HuH-7.5 (cell line): ENCODE data around the gene TDG.

Experiments
- DNase-seq: peaks from one replicate; pipeline ENCODE4 v3.0.0; 2011; ENCODE audit warnings: low spot score

TDG gene

GRCh38 chr12:103965590-103966504 is at the start of gene TDG:
Gene TDG, plus strand, starts transcription at chr12:103965872. Its CDS starts 166 bp downstream, at chr12:103966038.
- peak; percentile 82 for DNase-seq

DNA sequence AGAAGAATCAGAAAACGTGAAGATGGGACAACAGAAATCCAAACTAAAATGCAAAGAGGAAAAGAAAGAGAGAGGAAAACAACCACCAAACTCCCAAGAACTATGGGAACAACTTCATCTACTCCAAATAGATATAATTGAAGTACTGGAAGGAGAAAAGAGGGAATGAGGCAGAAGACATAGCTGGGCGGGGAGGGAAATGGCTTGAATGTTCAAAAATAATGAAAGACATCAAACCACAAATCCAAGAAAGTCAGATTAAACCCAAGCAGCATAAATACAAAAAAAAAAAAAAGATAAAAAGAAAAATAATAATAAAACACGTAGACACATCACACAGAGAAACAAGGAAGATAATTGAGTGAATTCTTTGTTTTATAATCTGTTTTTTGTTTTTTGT is 47.8 kb upstream of the TDG start:
- no peak for DNase-seq

- no peak for DNase-seq
Measured at GRCh38 chr12:103924761-103925641, 40.7 kb upstream of the TDG start.

GRCh38 chr12:103928682-103929045 is 37.0 kb upstream of the TDG start:
- DNase-seq = no peak

DNA sequence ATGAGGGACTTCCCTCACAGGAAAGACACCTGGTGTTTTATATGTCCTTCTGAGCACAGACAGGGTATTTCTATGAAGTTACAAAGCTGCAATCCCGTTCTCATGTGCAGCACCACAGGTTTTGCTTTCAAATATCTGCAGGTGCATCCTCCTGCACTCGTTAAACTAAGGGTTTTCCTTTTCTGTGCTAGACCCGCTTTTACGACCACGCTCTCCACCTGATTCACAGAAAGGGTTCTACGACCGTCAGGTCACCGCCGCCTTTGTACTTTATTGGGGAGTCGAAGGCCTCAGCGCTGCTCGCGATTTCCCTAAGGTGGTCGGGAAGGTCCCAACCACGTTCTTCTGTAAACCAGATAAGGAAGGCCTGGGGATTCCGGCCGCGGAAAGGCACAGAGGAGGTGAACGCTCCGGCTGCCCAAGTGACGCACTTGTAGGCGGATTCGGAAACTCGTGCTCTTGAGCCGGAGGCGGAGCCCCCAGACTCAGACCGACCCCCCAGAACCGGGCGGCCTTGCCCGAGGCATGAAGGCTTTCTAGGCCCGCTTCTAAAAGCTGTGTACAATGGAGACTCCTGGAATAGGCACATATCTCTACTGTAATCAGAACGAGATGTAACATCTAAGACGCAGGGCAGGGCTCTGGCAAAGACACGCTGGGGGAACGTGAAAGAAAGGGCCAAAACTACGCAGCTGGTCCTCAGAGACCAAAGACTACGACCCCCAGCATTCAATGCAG is 36.5 kb upstream of the TDG start:
- peak; percentile 65 for DNase-seq

- DNase-seq = no peak
Measured at GRCh38 chr12:103929784-103930033, 36.0 kb upstream of the TDG start.

DNA sequence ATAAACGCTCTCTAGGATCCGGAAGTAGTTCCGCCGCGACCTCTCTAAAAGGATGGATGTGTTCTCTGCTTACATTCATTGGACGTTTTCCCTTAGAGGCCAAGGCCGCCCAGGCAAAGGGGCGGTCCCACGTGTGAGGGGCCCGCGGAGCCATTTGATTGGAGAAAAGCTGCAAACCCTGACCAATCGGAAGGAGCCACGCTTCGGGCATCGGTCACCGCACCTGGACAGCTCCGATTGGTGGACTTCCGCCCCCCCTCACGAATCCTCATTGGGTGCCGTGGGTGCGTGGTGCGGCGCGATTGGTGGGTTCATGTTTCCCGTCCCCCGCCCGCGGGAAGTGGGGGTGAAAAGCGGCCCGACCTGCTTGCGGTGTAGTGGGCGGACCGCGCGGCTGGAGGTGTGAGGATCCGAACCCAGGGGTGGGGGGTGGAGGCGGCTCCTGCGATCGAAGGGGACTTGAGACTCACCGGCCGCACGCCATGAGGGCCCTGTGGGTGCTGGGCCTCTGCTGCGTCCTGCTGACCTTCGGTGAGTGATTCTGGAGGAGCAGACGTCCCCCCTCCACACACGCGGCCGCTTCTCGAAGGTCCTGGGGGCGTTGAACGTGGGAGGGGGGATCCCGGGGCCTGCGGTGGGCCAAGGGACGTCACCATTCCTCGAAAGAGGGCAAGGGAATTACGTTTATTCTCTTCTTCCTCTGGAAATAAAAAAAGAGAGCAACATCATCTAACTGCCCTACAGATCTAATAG is 35.5 kb upstream of the TDG start, which contains the start of gene HSP90B1:
Gene HSP90B1 (plus strand): TSS at position 377 of the 753 bp plus-strand sequence. CDS start 106 bp downstream, at position 483.
- DNase-seq = peak; percentile 93

DNA sequence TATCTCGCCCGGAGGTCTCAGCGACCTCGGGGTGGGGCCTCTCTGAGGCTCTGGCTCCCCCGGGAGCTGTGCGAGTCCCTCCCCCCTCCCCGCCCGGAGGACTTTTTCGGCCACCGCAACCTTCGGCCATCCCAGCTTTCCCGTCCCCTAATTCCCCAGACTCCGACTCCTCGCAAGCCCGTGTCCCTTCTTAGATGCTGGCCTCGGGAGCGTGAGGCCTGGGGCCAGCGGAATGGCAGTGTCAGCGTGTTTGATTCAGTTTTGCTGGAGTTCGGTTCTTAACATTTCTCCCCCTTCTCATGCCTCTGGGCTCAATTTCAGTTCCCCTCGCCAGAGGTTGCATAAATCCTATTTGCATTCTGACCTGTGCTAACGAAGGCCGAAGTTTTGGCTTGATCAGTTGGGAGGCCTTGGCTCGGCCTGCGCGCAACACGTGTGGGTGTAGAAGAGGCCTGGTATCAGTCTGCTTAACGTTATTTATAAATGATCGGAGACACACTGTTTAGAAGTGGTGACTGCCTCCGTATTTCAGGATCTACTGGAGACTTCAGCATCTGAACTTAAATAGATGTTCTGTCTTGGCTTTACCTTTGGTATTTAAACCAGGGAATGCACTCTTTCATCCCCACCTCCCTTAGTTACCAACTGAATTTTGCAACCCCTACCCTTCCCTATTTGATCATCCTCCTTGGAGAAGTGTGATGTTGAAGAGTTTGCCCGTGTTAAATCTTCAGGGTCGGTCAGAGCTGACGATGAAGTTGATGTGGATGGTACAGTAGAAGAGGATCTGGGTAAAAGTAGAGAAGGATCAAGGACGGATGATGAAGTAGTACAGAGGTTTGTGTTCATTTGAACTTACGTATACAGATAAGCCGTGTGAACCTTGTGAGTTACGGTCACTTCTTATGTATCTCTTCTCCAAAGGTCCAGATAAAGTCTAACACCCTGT is 34.6 kb upstream of the TDG start:
- peak; percentile 22 for DNase-seq

GRCh38 chr12:103933237-103933636 is 32.4 kb upstream of the TDG start:
- no peak for DNase-seq

DNA sequence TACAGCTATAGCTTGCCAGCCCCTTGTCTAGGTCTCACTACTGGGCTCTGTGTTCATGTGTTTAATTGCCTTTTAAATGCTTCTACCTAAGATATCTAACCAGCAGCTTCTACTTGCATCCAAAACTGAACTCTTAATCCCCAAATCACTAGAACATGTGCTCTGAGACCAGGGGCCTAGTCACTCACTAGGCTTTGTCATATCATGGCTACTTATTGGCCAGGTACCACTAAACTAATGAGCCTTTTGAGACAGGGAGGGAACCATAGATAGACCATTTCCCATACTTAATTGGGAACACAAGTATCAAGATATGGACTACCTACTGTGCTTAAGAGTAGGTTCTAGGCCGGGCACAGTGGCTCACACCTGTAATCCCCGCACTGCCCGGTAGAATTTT is 29.0 kb upstream of the TDG start:
- DNase-seq = no peak

DNA sequence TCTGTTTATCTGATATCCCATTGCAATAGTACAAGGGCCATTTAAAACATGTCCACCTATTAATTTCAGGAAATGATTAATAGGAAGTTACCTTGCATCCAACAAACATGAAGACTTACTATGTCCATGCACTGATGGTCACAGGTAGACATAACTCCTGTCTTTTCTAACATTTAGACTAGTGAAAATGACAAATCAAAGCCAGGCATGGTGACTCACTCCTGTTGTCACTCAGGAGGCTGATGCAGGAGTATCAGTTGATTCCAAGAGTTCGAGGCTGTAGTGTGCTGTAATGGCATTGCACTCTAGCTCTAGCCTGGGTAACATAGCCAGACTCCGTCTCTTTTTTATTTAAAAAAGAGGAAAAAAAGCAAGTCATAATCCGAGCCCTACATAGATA is 20.7 kb upstream of the TDG start:
- DNase-seq = no peak

GRCh38 chr12:103947871-103948555 is 17.7 kb upstream of the TDG start:
- DNase-seq = no peak

- no peak for DNase-seq
Measured at GRCh38 chr12:103948746-103949406, 16.8 kb upstream of the TDG start.

DNA sequence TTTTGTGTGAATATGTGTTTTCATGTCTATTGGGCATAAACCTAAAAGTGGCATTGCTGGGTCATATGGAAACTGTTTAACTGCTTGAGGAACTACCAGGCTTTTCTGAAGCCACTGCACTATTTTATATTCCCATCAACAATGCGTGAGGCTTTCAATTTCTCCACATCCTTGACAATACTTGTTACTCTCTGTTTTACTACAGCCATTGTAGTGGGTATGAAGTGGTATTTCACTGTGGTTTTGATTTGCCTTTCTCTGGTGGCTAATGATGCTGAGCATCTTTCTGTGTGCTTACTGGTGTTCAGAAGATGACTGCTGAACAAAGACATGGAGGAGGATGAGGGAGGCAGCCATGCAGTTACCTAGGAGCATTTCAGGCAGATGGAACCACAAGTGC is 13.2 kb upstream of the TDG start:
- no peak for DNase-seq

DNA sequence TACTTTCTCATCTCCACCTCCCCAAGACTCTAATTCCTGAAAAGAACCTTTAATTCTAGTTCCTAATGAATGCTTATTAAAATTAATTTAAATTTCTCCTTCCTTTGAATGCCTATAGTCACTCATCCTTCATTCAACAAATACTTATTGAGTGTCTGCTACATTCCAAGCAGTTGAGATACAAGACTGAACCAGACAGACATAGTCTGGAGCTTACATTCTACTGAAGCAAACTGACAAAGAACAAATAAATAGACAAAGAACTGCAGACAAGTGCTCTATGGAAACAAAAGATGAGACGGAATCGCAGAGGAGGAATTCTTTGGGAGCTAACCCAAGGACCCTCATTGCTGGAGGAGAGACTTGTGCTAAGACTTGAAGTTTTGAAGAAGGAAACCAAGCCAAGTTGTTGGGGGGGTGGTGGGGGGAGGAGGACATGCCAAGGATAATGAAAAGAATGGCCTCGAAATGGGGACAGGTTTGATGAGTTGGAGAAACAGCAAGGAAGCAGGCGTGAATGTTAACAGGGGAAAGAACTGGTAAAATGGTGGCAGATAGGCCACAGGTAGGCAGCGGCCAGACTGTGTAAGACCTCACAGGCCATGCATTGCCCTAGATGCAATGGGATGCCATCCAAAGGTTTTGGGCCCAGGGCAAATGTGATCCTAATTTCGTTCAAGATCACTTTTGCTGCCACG is 9.7 kb upstream of the TDG start:
- peak; percentile 11 for DNase-seq

- no peak for DNase-seq
Measured at GRCh38 chr12:103956509-103957027, 9.1 kb upstream of the TDG start.

- no peak for DNase-seq
Measured at GRCh38 chr12:103957865-103958388, 7.7 kb upstream of the TDG start.

DNA sequence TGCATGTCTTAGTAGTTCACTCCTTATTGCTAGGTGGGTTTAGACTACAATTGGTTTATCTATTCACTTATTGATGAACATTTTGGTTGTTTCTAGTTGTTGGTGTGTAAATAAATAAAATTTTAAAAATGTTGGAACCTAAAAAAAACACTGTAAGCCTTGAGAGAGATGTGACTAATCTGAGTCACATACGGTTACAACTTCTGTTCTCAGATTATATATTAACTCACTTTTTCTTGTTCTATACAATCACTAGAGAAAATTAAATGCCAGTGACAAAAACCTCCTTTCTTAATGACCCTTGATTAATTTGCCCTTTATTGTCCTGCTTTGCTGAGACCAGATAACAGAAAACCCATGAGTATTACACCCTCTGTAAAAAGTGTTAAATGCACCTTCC is 7.1 kb upstream of the TDG start:
- DNase-seq = no peak
